Chondrocyte (in vitro differentiated cells): Measurements from ENCODE around the gene SYT10. TPM values are rescaled to one million over a fixed set of nuclear protein-coding genes. Genes with fewer than 3 reads are reported as not detected.
"Not testable (repeated sequence)": the region's sequence is repeated elsewhere in the genome, so short reads cannot be mapped to it uniquely, and the experiment has no call there.

Experiments used
- DNase-seq: peaks from one replicate; pipeline ENCODE4 v3.0.0; 2021; ENCODE audit warnings: mixed read lengths, low spot score
- H3K27ac Mint-ChIP-seq: one replicate; pipeline ENCODE4 v1.8.0; 2021; ENCODE audit warnings: mild to moderate bottlenecking, moderate library complexity, mixed read lengths; ENCODE audit not compliant: unreplicated experiment
- H3K27me3 Mint-ChIP-seq: 2 replicates; pipeline ENCODE4 v1.8.0; 2021; ENCODE audit warnings: low read depth, mixed read lengths
- H3K36me3 Mint-ChIP-seq: 2 replicates; pipeline ENCODE4 v1.8.0; 2021; ENCODE audit warnings: low read depth, mixed read lengths
- H3K4me1 Mint-ChIP-seq: 2 replicates; pipeline ENCODE4 v1.8.0; 2021; ENCODE audit warnings: low read depth, mild to moderate bottlenecking, mixed read lengths
- H3K4me3 Mint-ChIP-seq: one replicate; pipeline ENCODE4 v1.8.0; 2021; ENCODE audit warnings: mild to moderate bottlenecking, moderate library complexity, mixed read lengths; ENCODE audit not compliant: unreplicated experiment
- H3K9me3 Mint-ChIP-seq: 2 replicates; pipeline ENCODE4 v1.8.0; 2021; ENCODE audit warnings: low read depth, mixed read lengths
- total RNA-seq: library from RNA; stranded (reverse); gene quantifications from 3 replicates; pipeline ENCODE4 v1.2.1, GENCODE V29; 2021
- TF ChIP-seq, protein P1 (sequence below): fragments of 200-600 bp; sonication (generic); IDR thresholded peaks from 2 replicates; pipeline ENCODE4 v1.5.0; 2021; ENCODE audit warnings: antibody characterized with exemption, mild to moderate bottlenecking, moderate library complexity

SYT10 gene
- total RNA-seq, 1 donor from 2014 or later, result not detected

DNA sequence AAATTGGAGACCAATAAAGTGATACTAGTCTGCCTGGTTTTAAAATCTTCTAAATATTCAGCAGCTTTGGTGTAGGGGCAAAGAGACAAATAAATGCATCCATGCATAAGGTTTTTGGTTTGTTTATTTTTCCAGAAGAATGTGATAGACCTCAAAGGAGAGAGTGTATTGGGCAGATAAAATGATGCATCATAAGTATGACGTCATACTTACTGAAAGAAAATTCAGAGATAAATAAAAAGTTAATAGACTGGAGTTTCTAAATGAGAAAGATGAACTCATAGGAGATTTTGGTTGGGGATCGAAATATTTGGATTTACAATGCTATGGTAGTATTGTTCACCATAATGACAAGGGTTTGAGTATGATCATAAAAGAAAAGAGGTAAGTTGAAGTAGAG lies 10.2 kb downstream of the SYT10 start:
- no peaks in the 10 kb centered on the region for H3K4me1 Mint-ChIP-seq
- DNase-seq, result no peak
- TF ChIP-seq, protein P1, sequence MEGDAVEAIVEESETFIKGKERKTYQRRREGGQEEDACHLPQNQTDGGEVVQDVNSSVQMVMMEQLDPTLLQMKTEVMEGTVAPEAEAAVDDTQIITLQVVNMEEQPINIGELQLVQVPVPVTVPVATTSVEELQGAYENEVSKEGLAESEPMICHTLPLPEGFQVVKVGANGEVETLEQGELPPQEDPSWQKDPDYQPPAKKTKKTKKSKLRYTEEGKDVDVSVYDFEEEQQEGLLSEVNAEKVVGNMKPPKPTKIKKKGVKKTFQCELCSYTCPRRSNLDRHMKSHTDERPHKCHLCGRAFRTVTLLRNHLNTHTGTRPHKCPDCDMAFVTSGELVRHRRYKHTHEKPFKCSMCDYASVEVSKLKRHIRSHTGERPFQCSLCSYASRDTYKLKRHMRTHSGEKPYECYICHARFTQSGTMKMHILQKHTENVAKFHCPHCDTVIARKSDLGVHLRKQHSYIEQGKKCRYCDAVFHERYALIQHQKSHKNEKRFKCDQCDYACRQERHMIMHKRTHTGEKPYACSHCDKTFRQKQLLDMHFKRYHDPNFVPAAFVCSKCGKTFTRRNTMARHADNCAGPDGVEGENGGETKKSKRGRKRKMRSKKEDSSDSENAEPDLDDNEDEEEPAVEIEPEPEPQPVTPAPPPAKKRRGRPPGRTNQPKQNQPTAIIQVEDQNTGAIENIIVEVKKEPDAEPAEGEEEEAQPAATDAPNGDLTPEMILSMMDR, result no peak
- H3K36me3 Mint-ChIP-seq, result no peaks in the 10 kb centered on the region
- H3K9me3 Mint-ChIP-seq, result peaks cover 2% of the 10 kb centered on the region
- H3K27ac Mint-ChIP-seq, result no peak overlapping the region
- no peak overlapping the region for H3K4me3 Mint-ChIP-seq
- peaks cover 4% of the 10 kb centered on the region for H3K27me3 Mint-ChIP-seq

DNA sequence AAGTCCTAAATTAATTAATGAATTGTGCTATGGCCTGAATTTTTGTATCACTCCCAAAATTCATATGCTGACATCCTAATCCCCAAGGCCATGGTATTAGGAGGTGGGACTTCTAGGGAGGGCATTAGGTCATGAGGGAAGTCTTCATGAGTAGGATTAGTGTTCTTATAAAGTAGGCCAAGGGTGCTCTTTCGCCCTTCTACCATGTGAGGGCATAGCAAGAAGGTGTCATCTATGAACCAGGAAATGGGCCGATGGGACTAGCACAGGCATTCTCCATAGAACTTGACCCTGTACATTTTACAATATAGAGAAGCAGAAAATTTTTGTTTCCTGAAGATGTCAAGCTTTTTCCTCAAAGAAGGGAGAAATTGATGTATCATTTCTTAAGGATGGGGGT lies 12.5 kb downstream of the SYT10 start:
- Mint-ChIP-seq H3K27ac (no peak overlapping the region), H3K9me3 (peaks cover 2% of the 10 kb centered on the region), H3K4me1 (no peaks in the 10 kb centered on the region), H3K36me3 (no peaks in the 10 kb centered on the region), H3K27me3 (peaks cover 5% of the 10 kb centered on the region), H3K4me3 (no peak overlapping the region)
- TF ChIP-seq, protein P1, result no peak
- DNase-seq, result no peak

DNA sequence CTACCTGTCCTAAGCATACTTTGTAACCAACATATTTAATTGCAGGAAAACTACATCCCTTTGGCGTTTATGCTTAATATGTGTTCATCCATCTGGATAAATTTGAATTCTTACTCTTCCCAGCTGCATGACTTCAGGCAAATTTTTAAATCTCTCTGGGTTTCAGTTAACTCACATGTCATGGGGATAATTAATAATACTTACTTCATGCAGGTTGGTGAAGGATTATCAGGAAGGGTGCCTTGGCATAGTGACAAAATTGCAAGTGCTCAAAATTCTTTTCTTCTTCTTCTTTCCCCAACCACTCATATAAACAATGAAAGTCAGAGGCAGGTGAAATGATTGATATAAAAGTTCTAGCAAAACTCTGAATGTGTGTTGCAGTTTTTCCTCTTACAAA lies 15.9 kb downstream of the SYT10 start:
- peaks cover 1% of the 10 kb centered on the region for H3K27me3 Mint-ChIP-seq
- no peak overlapping the region for H3K27ac Mint-ChIP-seq
- TF ChIP-seq, protein P1, result no peak
- DNase-seq, result no peak
- H3K4me3 Mint-ChIP-seq, result no peak overlapping the region
- H3K36me3 Mint-ChIP-seq, result no peaks in the 10 kb centered on the region
- H3K9me3 Mint-ChIP-seq, result peaks cover 2% of the 10 kb centered on the region
- no peaks in the 10 kb centered on the region for H3K4me1 Mint-ChIP-seq

DNA sequence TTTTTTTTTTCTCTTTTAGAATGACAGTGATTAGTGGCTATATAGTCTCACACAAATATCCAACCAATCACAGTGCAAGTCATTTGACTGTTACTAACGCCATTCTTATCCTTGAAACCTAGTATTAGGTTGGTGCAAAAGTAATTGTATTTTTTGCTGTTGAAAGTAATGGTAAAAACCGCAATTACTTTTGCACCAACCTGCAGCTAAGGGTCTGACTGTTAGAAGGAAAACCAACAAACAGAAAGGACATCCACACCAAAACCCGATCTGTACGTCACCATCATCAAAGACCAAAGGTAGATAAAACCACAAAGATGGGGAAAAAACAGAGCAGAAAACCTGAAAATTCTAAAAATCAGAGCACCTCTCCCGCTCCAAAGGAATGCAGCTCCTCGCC lies 27.2 kb downstream of the SYT10 start:
- H3K4me1 Mint-ChIP-seq, H3K27ac Mint-ChIP-seq: not testable (repeated sequence)

DNA sequence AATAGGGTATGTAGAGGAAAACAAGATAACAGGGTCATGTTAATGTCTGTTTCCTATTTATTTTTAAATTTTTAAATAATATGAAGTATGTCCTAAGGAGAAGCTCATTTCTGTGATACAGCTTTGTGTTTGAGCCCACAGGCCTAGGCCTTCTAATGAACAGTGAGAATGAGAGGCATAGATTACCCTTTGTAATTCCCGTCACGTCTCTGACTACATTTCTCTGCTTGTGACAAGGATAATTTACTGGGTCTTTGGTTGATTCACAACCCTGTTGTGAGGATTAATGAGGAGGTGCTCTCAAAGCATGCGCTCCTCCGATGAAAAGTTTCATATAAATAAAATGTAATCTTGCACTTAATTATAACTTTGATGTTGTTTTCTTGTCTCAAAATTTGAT lies 56.1 kb downstream of the SYT10 start:
- Mint-ChIP-seq H3K9me3 (no peaks in the 10 kb centered on the region), H3K36me3 (no peaks in the 10 kb centered on the region), H3K4me1 (no peaks in the 10 kb centered on the region), H3K4me3 (no peak overlapping the region), H3K27me3 (peaks cover 2% of the 10 kb centered on the region), H3K27ac (no peak overlapping the region)
- TF ChIP-seq, protein P1, result no peak
- no peak for DNase-seq

More for the DNA sequence above, 27.2 kb downstream of the SYT10 start:
- not testable (repeated sequence) for H3K36me3 Mint-ChIP-seq, H3K9me3 Mint-ChIP-seq, DNase-seq, H3K27me3 Mint-ChIP-seq, H3K4me3 Mint-ChIP-seq

DNA sequence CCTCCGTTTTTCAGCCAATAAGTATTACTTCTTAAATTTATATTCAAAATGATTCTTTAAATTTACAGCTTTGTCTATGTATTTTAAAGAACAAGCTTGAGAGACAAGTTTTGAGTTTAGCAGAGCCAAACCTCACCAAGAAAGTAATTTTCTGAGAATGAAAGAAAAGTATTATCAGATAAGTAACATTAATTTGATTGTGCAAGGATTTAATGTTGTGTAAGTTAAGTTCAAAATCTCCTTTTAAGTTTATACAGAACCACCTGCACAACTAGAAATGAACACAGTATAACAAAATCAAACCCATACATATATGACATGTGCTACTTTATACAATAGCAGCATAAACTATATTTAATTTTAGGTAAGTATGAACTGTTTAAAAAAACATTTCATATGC lies 63.5 kb downstream of the SYT10 start:
- H3K9me3 Mint-ChIP-seq, result no peaks in the 10 kb centered on the region
- H3K27ac Mint-ChIP-seq, result no peak overlapping the region
- TF ChIP-seq, protein P1, result no peak
- DNase-seq, result no peak
- H3K4me1 Mint-ChIP-seq, result no peaks in the 10 kb centered on the region
- H3K4me3 Mint-ChIP-seq, result no peak overlapping the region
- H3K36me3 Mint-ChIP-seq, result no peaks in the 10 kb centered on the region
- H3K27me3 Mint-ChIP-seq, result peaks cover 2% of the 10 kb centered on the region
